ENCODE results near the gene UBXN2A.
"Not testable (repeated sequence)": the region's sequence is repeated elsewhere in the genome, so short reads cannot be mapped to it uniquely, and the experiment has no call there.

The UBXN2A gene

GRCh38 chr2:24026233-24026632, 86.0 kb downstream of the UBXN2A start:
- Histone ChIP-seq H2BK5ac (ENCODE audit: low read depth, low read length, poor library complexity, severe bottlenecking) (no peak overlapping the region), H2AFZ (ENCODE audit: low read depth, low read length) (no peak overlapping the region), H3K4me1 (ENCODE audit: control insufficient read depth, insufficient read depth, low read depth, low read length) (peaks cover 11% of the 10 kb centered on the region), H3K4me3 (ENCODE audit: insufficient read depth in 1 of 2, low read depth in 1 of 2, low read length in 2 of 2) (no peak overlapping the region), H2BK12ac (ENCODE audit: low read length in 2 of 2) (no peak overlapping the region), H3K23ac (ENCODE audit: low read length in 2 of 2) (no peak overlapping the region), H3K4ac (ENCODE audit: low read depth in 1 of 2, low read length in 2 of 2) (no peak overlapping the region), H3K27ac (ENCODE audit: low read length, poor library complexity, severe bottlenecking) (no peak overlapping the region), H3K9ac (ENCODE audit: low read length) (no peak overlapping the region), H3K14ac (ENCODE audit: low read length in 2 of 2) (no peak overlapping the region), H4K8ac (ENCODE audit: low read length) (no peak overlapping the region), H2BK15ac (ENCODE audit: low read depth, poor library complexity, severe bottlenecking) (no peak overlapping the region), H3K36me3 (ENCODE audit: control insufficient read depth in 1 of 2, insufficient read depth in 2 of 2, low read depth in 1 of 2, low read length in 2 of 2) (peaks cover 39 to 48% of the 10 kb centered on the region in 2 experiments), H2BK120ac (ENCODE audit: low read depth, low read length) (no peak overlapping the region), H2AK5ac (ENCODE audit: low read length, severe bottlenecking) (no peak overlapping the region), H3K27me3 (ENCODE audit: control insufficient read depth in 1 of 2, insufficient read depth in 1 of 2, low read length in 2 of 2) (no peaks in the 10 kb centered on the region), H3K18ac (ENCODE audit: low read depth in 1 of 2, low read length in 2 of 2) (no peak overlapping the region), H4K91ac (ENCODE audit: low read length) (no peak overlapping the region), H3K4me2 (ENCODE audit: low read length, poor library complexity, severe bottlenecking) (no peak overlapping the region), H3K79me1 (replicated peaks; ENCODE audit: low read length, poor library complexity, severe bottlenecking) (peaks cover 6% of the 10 kb centered on the region), H3K9me3 (ENCODE audit: control insufficient read depth, low read length) (no peaks in the 10 kb centered on the region)
- no peak for DNase-seq
- WGBS, result 59% methylated on average over 2 of the region's 2 CpGs

GRCh38 chr2:24038786-24039499, 98.7 kb downstream of the UBXN2A start:
- Histone ChIP-seq H3K14ac (ENCODE audit: low read length in 2 of 2) (no peak overlapping the region), H3K27me3 (ENCODE audit: control insufficient read depth in 1 of 2, insufficient read depth in 1 of 2, low read length in 2 of 2) (no peaks in the 10 kb centered on the region), H3K4me3 (ENCODE audit: insufficient read depth in 1 of 2, low read depth in 1 of 2, low read length in 2 of 2) (no peak overlapping the region), H2BK5ac (ENCODE audit: low read depth, low read length, poor library complexity, severe bottlenecking) (no peak overlapping the region), H3K4ac (ENCODE audit: low read depth in 1 of 2, low read length in 2 of 2) (no peak overlapping the region), H3K23ac (ENCODE audit: low read length in 2 of 2) (no peak overlapping the region), H3K27ac (ENCODE audit: low read length, poor library complexity, severe bottlenecking) (no peak overlapping the region), H3K4me2 (ENCODE audit: low read length, poor library complexity, severe bottlenecking) (no peak overlapping the region), H2BK12ac (ENCODE audit: low read length in 2 of 2) (no peak overlapping the region), H4K8ac (ENCODE audit: low read length) (no peak overlapping the region), H2AK5ac (ENCODE audit: low read length, severe bottlenecking) (no peak overlapping the region), H3K4me1 (ENCODE audit: control insufficient read depth, insufficient read depth, low read depth, low read length) (no peaks in the 10 kb centered on the region), H4K91ac (ENCODE audit: low read length) (no peak overlapping the region), H2BK120ac (ENCODE audit: low read depth, low read length) (no peak overlapping the region), H2AFZ (ENCODE audit: low read depth, low read length) (no peak overlapping the region), H3K79me1 (replicated peaks; ENCODE audit: low read length, poor library complexity, severe bottlenecking) (peaks cover 12% of the 10 kb centered on the region), H3K36me3 (ENCODE audit: control insufficient read depth in 1 of 2, insufficient read depth in 2 of 2, low read depth in 1 of 2, low read length in 2 of 2) (peaks cover 8 to 32% of the 10 kb centered on the region in 2 experiments), H3K18ac (ENCODE audit: low read depth in 1 of 2, low read length in 2 of 2) (no peak overlapping the region), H3K9me3 (ENCODE audit: control insufficient read depth, low read length) (no peaks in the 10 kb centered on the region), H3K9ac (ENCODE audit: low read length) (no peak overlapping the region), H2BK15ac (ENCODE audit: low read depth, poor library complexity, severe bottlenecking) (no peak overlapping the region)
- DNase-seq, result no peak
- 90% methylated on average over 8 of the region's 9 CpGs for WGBS

- Histone ChIP-seq H3K18ac (ENCODE audit: low read depth in 1 of 2, low read length in 2 of 2) (no peak overlapping the region), H3K9ac (ENCODE audit: low read length) (no peak overlapping the region), H4K91ac (ENCODE audit: low read length) (no peak overlapping the region), H3K4ac (ENCODE audit: low read depth in 1 of 2, low read length in 2 of 2) (no peak overlapping the region), H3K23ac (ENCODE audit: low read length in 2 of 2) (no peak overlapping the region), H3K4me2 (ENCODE audit: low read length, poor library complexity, severe bottlenecking) (no peak overlapping the region), H2BK5ac (ENCODE audit: low read depth, low read length, poor library complexity, severe bottlenecking) (no peak overlapping the region), H2BK15ac (ENCODE audit: low read depth, poor library complexity, severe bottlenecking) (no peak overlapping the region), H3K79me1 (replicated peaks; ENCODE audit: low read length, poor library complexity, severe bottlenecking) (peaks cover 10% of the 10 kb centered on the region), H3K27me3 (ENCODE audit: control insufficient read depth in 1 of 2, insufficient read depth in 1 of 2, low read length in 2 of 2) (no peaks in the 10 kb centered on the region), H2BK120ac (ENCODE audit: low read depth, low read length) (no peak overlapping the region), H2BK12ac (ENCODE audit: low read length in 2 of 2) (no peak overlapping the region), H2AK5ac (ENCODE audit: low read length, severe bottlenecking) (no peak overlapping the region), H2AFZ (ENCODE audit: low read depth, low read length) (no peak overlapping the region), H3K27ac (ENCODE audit: low read length, poor library complexity, severe bottlenecking) (no peak overlapping the region), H3K9me3 (ENCODE audit: control insufficient read depth, low read length) (no peaks in the 10 kb centered on the region), H3K14ac (ENCODE audit: low read length in 2 of 2) (no peak overlapping the region), H3K36me3 (ENCODE audit: control insufficient read depth in 1 of 2, insufficient read depth in 2 of 2, low read depth in 1 of 2, low read length in 2 of 2) (peaks cover 8 to 32% of the 10 kb centered on the region in 2 experiments), H4K8ac (ENCODE audit: low read length) (no peak overlapping the region), H3K4me1 (ENCODE audit: control insufficient read depth, insufficient read depth, low read depth, low read length) (no peaks in the 10 kb centered on the region), H3K4me3 (ENCODE audit: insufficient read depth in 1 of 2, low read depth in 1 of 2, low read length in 2 of 2) (no peak overlapping the region)
- DNase-seq, result no peak
- 100% methylated on average over 3 of the region's 4 CpGs for WGBS
These were observed 100.2 kb downstream of the UBXN2A start for GRCh38 chr2:24040511-24040910.

- Histone ChIP-seq H3K79me1 (replicated peaks; ENCODE audit: low read length, poor library complexity, severe bottlenecking) (peaks cover 17% of the 10 kb centered on the region), H3K36me3 (ENCODE audit: control insufficient read depth in 1 of 2, insufficient read depth in 2 of 2, low read depth in 1 of 2, low read length in 2 of 2) (peaks cover 8 to 13% of the 10 kb centered on the region in 2 experiments)
- H3K4me3 ChIP-seq (ENCODE audit: insufficient read depth in 1 of 2, low read depth in 1 of 2, low read length in 2 of 2); H3K18ac ChIP-seq (ENCODE audit: low read depth in 1 of 2, low read length in 2 of 2); H3K27ac ChIP-seq (ENCODE audit: low read length, poor library complexity, severe bottlenecking); H2BK120ac ChIP-seq (ENCODE audit: low read depth, low read length); H3K27me3 ChIP-seq (ENCODE audit: control insufficient read depth in 1 of 2, insufficient read depth in 1 of 2, low read length in 2 of 2); H2AFZ ChIP-seq (ENCODE audit: low read depth, low read length); H2BK5ac ChIP-seq (ENCODE audit: low read depth, low read length, poor library complexity, severe bottlenecking); H2BK15ac ChIP-seq (ENCODE audit: low read depth, poor library complexity, severe bottlenecking); H4K8ac ChIP-seq (ENCODE audit: low read length); H3K4me2 ChIP-seq (ENCODE audit: low read length, poor library complexity, severe bottlenecking); H3K9me3 ChIP-seq (ENCODE audit: control insufficient read depth, low read length); H2AK5ac ChIP-seq (ENCODE audit: low read length, severe bottlenecking); H3K4ac ChIP-seq (ENCODE audit: low read depth in 1 of 2, low read length in 2 of 2); H3K4me1 ChIP-seq (ENCODE audit: control insufficient read depth, insufficient read depth, low read depth, low read length); DNase-seq; H3K9ac ChIP-seq (ENCODE audit: low read length); H3K14ac ChIP-seq (ENCODE audit: low read length in 2 of 2); H2BK12ac ChIP-seq (ENCODE audit: low read length in 2 of 2); H3K23ac ChIP-seq (ENCODE audit: low read length in 2 of 2); H4K91ac ChIP-seq (ENCODE audit: low read length): not testable (repeated sequence)
- WGBS, result 100% methylated on average over 5 of the region's 6 CpGs
These were observed 102.9 kb downstream of the UBXN2A start for GRCh38 chr2:24043133-24043532.
